ENCODE data around the gene KASH5.
"Not testable (repeated sequence)": the region's sequence is repeated elsewhere in the genome, so short reads cannot be mapped to it uniquely, and the experiment has no call there.

KASH5 gene

GRCh38 chr19:49363268-49364082, 24.6 kb upstream of the KASH5 start, which contains the start of gene DKKL1:
Gene DKKL1 (plus strand): TSS chr19:49363877. CDS start chr19:49363999, 122 bp downstream.
- H3K36me3 ChIP-seq (ENCODE audit: control insufficient read depth, insufficient read depth, low read length, severe bottlenecking) = peaks cover 4% of the 10 kb centered on the region
- H3K4me1 ChIP-seq (ENCODE audit: control insufficient read depth, insufficient read depth, low read length) = peaks cover 13% of the 10 kb centered on the region
- peak within 1 kb of the TSS; percentile 93 for H3K9ac ChIP-seq (ENCODE audit: low read length)
- peaks cover under 1% of the 10 kb centered on the region for H3K9me3 ChIP-seq (ENCODE audit: control insufficient read depth, low read length)
- no peaks in the 10 kb centered on the region for H3K27me3 ChIP-seq (replicated peaks; ENCODE audit: control insufficient read depth, insufficient read depth, low read length)
- H3K4me3 ChIP-seq (ENCODE audit: low read length) = peak within 1 kb of the TSS; percentile 90
- DNase-seq (ENCODE audit: low read depth) = peak; percentile 99

DNA sequence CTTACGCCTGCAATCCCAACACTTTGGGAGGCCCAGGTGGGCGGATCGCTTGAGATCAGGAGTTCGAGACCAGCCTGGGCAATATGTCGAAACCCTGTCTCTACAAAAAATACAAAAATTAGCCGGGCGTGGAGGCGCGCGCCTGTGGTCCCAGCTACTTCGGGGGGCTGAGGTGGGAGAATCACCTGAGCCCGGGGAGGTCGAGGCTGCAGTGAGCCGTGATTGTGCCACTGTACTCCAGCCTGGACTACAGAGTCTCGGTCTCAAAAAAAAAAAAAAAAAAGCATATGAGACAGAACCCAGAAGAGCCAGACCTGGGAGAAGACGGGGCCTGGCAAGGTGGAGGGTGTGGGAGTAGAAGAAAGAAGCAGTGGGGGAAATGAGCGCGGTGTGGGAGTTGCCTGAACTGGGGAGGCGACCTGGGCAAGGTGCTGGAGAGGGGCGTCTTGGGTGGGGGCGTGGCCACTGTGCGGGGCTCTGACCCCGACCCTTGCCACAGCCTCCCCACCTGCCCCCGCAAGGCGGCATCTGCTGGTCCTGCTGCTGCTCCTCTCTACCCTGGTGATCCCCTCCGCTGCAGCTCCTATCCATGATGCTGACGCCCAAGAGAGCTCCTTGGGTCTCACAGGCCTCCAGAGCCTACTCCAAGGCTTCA, 23.8 kb upstream of the KASH5 start:
- Histone ChIP-seq H3K4me1 (ENCODE audit: control insufficient read depth, insufficient read depth, low read length) (peaks cover 13% of the 10 kb centered on the region), H3K9ac (ENCODE audit: low read length) (peak overlapping the region; percentile 64), H3K27me3 (replicated peaks; ENCODE audit: control insufficient read depth, insufficient read depth, low read length) (no peaks in the 10 kb centered on the region), H3K9me3 (ENCODE audit: control insufficient read depth, low read length) (peaks cover 8% of the 10 kb centered on the region), H3K4me3 (ENCODE audit: low read length) (peak overlapping the region; percentile 90), H3K36me3 (ENCODE audit: control insufficient read depth, insufficient read depth, low read length, severe bottlenecking) (peaks cover under 1% of the 10 kb centered on the region)
- DNase-seq (ENCODE audit: low read depth) = no peak

- Histone ChIP-seq H3K9me3 (ENCODE audit: control insufficient read depth, low read length) (peaks cover 26% of the 10 kb centered on the region), H3K4me3 (ENCODE audit: low read length) (no peak overlapping the region), H3K4me1 (ENCODE audit: control insufficient read depth, insufficient read depth, low read length) (peaks cover 11% of the 10 kb centered on the region), H3K36me3 (ENCODE audit: control insufficient read depth, insufficient read depth, low read length, severe bottlenecking) (no peaks in the 10 kb centered on the region), H3K9ac (ENCODE audit: low read length) (no peak overlapping the region), H3K27me3 (replicated peaks; ENCODE audit: control insufficient read depth, insufficient read depth, low read length) (no peaks in the 10 kb centered on the region)
- DNase-seq (ENCODE audit: low read depth) = no peak
Measured at GRCh38 chr19:49366110-49366509, 21.9 kb upstream of the KASH5 start.

DNA sequence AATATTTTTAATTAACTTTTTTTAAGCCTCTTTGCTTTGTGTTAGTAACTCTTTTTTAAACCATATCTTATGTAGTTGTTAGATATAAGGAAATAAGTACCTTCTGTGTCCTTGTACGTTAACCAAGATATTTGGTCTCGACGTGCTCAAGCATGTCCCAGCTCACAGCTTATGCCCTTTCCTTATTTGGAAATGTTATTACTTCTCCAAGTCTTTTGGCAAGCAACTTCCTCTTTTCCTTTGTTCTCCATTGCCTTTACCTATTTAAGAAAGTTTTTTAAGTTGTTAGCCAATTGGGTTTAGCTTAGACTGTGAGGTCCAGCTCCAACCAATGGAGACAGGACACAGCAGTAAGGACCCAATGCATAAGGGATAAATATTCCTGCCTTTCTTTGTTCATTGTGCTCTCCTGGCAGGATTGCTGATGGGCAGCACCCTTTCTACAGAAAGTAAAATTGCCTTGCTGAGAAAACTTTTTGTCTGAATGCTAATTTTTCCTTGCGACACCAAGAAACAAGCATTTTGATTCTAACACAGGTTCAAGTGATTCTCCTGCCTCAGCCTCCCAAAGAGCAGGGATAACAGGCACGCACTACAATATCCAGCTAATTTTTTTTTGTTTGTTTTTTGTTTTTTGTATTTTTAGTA, 19.2 kb upstream of the KASH5 start:
- H3K27me3 ChIP-seq (replicated peaks; ENCODE audit: control insufficient read depth, insufficient read depth, low read length) = peaks cover 3% of the 10 kb centered on the region
- H3K9me3 ChIP-seq (ENCODE audit: control insufficient read depth, low read length) = peaks cover 26% of the 10 kb centered on the region
- H3K9ac ChIP-seq (ENCODE audit: low read length) = no peak overlapping the region
- no peaks in the 10 kb centered on the region for H3K36me3 ChIP-seq (ENCODE audit: control insufficient read depth, insufficient read depth, low read length, severe bottlenecking)
- no peak for DNase-seq (ENCODE audit: low read depth)
- H3K4me1 ChIP-seq (ENCODE audit: control insufficient read depth, insufficient read depth, low read length) = no peaks in the 10 kb centered on the region
- H3K4me3 ChIP-seq (ENCODE audit: low read length) = no peak overlapping the region

DNA sequence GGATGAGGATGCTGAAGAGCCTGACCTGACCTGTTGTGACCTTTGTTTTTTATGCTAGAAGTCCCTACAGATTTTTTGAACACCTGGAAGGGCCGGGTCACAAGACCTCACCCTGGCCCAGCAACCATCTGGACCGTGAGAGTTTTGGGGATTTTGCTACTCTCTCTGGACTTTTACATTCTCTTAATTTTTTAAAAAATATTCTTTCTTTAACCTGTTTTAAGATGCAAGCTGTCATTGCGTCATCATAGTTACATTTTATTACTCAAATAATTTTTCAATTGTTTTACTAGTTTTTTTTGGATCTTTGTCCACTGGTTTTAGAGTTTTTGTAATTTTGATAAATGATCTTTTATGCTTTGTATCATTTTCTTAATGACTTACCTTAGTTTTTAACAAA, 16.9 kb upstream of the KASH5 start:
- no peaks in the 10 kb centered on the region for H3K36me3 ChIP-seq (ENCODE audit: control insufficient read depth, insufficient read depth, low read length, severe bottlenecking)
- H3K4me3 ChIP-seq (ENCODE audit: low read length) = no peak overlapping the region
- no peak overlapping the region for H3K9ac ChIP-seq (ENCODE audit: low read length)
- H3K4me1 ChIP-seq (ENCODE audit: control insufficient read depth, insufficient read depth, low read length) = no peaks in the 10 kb centered on the region
- peaks cover 26% of the 10 kb centered on the region for H3K9me3 ChIP-seq (ENCODE audit: control insufficient read depth, low read length)
- no peak for DNase-seq (ENCODE audit: low read depth)
- peaks cover 24% of the 10 kb centered on the region for H3K27me3 ChIP-seq (replicated peaks; ENCODE audit: control insufficient read depth, insufficient read depth, low read length)

GRCh38 chr19:49373174-49373573, 14.9 kb upstream of the KASH5 start:
- DNase-seq (ENCODE audit: low read depth); H3K4me1 ChIP-seq (ENCODE audit: control insufficient read depth, insufficient read depth, low read length); H3K4me3 ChIP-seq (ENCODE audit: low read length); H3K9ac ChIP-seq (ENCODE audit: low read length); H3K36me3 ChIP-seq (ENCODE audit: control insufficient read depth, insufficient read depth, low read length, severe bottlenecking): not testable (repeated sequence)
- Histone ChIP-seq H3K9me3 (ENCODE audit: control insufficient read depth, low read length) (peaks cover 26% of the 10 kb centered on the region), H3K27me3 (replicated peaks; ENCODE audit: control insufficient read depth, insufficient read depth, low read length) (peaks cover 27% of the 10 kb centered on the region)

- H3K4me1 ChIP-seq (ENCODE audit: control insufficient read depth, insufficient read depth, low read length) = no peaks in the 10 kb centered on the region
- peaks cover 27% of the 10 kb centered on the region for H3K27me3 ChIP-seq (replicated peaks; ENCODE audit: control insufficient read depth, insufficient read depth, low read length)
- H3K4me3 ChIP-seq (ENCODE audit: low read length) = no peak overlapping the region
- no peaks in the 10 kb centered on the region for H3K36me3 ChIP-seq (ENCODE audit: control insufficient read depth, insufficient read depth, low read length, severe bottlenecking)
- H3K9ac ChIP-seq (ENCODE audit: low read length) = no peak overlapping the region
- H3K9me3 ChIP-seq (ENCODE audit: control insufficient read depth, low read length) = peaks cover 12% of the 10 kb centered on the region
- no peak for DNase-seq (ENCODE audit: low read depth)
Measured at GRCh38 chr19:49374665-49375434, 13.2 kb upstream of the KASH5 start.

DNA sequence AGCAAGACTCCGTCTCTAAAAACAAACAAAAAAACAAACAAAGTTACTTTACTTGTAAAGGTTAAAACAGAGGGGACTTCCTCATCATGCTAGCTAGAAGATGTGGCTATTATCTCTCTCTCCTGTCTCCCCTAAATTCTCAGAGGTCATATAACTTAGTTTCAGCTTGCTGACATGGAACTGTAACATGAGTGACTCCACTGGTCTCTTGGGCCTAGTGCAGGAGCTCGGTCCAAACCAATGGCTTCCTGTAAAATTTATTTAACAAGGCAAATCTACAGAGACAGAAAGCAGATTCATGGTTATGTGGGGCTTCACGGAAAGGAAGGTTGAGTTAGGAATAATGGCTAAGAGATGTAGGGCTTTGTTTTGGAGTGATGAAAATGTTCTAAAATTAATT, 9.5 kb upstream of the KASH5 start:
- no peak for DNase-seq (ENCODE audit: low read depth)
- H3K27me3 ChIP-seq (replicated peaks; ENCODE audit: control insufficient read depth, insufficient read depth, low read length) = peaks cover 27% of the 10 kb centered on the region
- no peaks in the 10 kb centered on the region for H3K36me3 ChIP-seq (ENCODE audit: control insufficient read depth, insufficient read depth, low read length, severe bottlenecking)
- H3K9me3 ChIP-seq (ENCODE audit: control insufficient read depth, low read length) = peaks cover 17% of the 10 kb centered on the region
- H3K4me1 ChIP-seq (ENCODE audit: control insufficient read depth, insufficient read depth, low read length) = no peaks in the 10 kb centered on the region
- H3K4me3 ChIP-seq (ENCODE audit: low read length) = no peak overlapping the region
- no peak overlapping the region for H3K9ac ChIP-seq (ENCODE audit: low read length)

DNA sequence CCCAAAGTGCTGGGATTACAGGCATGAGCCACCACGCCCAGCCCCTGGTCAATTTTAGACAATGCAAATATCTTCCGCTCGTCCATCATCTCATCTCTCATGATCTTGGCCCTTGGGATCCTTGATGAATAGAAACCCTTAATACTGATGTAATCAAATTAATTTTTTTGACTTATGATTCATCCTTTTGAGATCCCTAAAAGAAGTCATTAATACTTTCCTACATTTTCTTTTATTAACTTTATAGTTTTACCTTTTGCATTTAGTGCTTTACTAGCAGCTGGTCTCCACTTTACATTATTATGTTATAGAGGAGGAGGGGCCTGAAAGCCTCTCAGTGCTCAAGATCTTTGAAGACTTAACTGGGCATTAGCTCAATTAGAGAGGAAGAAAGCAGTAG, 7.7 kb upstream of the KASH5 start:
- Histone ChIP-seq H3K9ac (ENCODE audit: low read length) (no peak overlapping the region), H3K27me3 (replicated peaks; ENCODE audit: control insufficient read depth, insufficient read depth, low read length) (peaks cover 12% of the 10 kb centered on the region), H3K4me3 (ENCODE audit: low read length) (no peak overlapping the region), H3K4me1 (ENCODE audit: control insufficient read depth, insufficient read depth, low read length) (no peaks in the 10 kb centered on the region), H3K36me3 (ENCODE audit: control insufficient read depth, insufficient read depth, low read length, severe bottlenecking) (no peaks in the 10 kb centered on the region), H3K9me3 (ENCODE audit: control insufficient read depth, low read length) (peaks cover 22% of the 10 kb centered on the region)
- no peak for DNase-seq (ENCODE audit: low read depth)

DNA sequence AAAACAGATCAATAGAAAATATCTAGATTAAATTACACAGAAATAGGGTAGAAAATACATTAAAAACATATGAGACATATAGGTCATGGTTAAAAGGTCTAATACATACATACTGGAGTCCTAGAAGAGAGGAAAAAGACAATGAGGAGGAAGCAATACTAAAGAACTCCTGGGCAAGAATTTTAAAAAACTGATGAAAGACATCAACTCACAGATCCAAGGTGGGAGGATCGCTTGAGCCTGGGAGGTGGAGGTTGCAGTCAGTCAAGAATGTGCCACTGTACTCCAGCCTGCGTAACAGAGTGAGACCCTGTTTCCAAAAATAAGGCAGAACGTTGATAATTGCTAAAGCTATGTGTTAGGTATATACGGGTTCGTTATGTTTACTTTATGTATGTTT, 5.4 kb upstream of the KASH5 start:
- Histone ChIP-seq H3K4me1 (ENCODE audit: control insufficient read depth, insufficient read depth, low read length) (no peaks in the 10 kb centered on the region), H3K4me3 (ENCODE audit: low read length) (no peak overlapping the region), H3K9ac (ENCODE audit: low read length) (no peak overlapping the region), H3K27me3 (replicated peaks; ENCODE audit: control insufficient read depth, insufficient read depth, low read length) (no peaks in the 10 kb centered on the region), H3K9me3 (ENCODE audit: control insufficient read depth, low read length) (peaks cover 22% of the 10 kb centered on the region), H3K36me3 (ENCODE audit: control insufficient read depth, insufficient read depth, low read length, severe bottlenecking) (no peaks in the 10 kb centered on the region)
- no peak for DNase-seq (ENCODE audit: low read depth)

DNA sequence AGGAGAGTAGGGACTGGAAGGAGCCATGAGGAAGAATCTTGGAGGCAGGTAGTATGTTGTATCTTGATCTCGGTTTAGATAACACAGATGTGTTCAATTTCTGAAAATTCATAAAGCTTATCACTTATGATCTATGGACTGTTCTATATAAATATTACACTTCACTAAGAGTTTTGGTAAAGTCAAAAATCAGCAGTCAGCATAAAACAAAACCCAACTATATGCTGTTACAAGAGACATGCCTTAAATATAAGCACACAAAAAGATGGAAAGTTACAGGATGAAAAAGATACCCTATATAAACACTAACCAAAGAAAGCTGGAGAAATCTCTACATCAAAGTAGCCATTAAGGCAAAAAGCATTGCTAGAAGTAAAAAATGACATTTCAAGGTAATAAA, 4.5 kb upstream of the KASH5 start:
- no peaks in the 10 kb centered on the region for H3K4me1 ChIP-seq (ENCODE audit: control insufficient read depth, insufficient read depth, low read length)
- DNase-seq (ENCODE audit: low read depth) = no peak
- no peaks in the 10 kb centered on the region for H3K27me3 ChIP-seq (replicated peaks; ENCODE audit: control insufficient read depth, insufficient read depth, low read length)
- no peak overlapping the region for H3K9ac ChIP-seq (ENCODE audit: low read length)
- no peaks in the 10 kb centered on the region for H3K36me3 ChIP-seq (ENCODE audit: control insufficient read depth, insufficient read depth, low read length, severe bottlenecking)
- peaks cover 22% of the 10 kb centered on the region for H3K9me3 ChIP-seq (ENCODE audit: control insufficient read depth, low read length)
- no peak overlapping the region for H3K4me3 ChIP-seq (ENCODE audit: low read length)

All from adipocyte (in vitro differentiated cells).